Activated CD4-positive, alpha-beta T cell treated with anti-CD3 and anti-CD28 coated beads, Interleukin-2, amount 50 U/mL, for 1 hour (primary cell): Measurements from ENCODE around the gene XPR1.

ENCODE experiments used
- DNase-seq: peaks from one replicate; pipeline ENCODE4 v3.0.0-alpha.2; 2020

Gene XPR1

GRCh38 chr1:180919183-180919700 is 287.4 kb downstream of the XPR1 start:
- no peak for DNase-seq

DNA sequence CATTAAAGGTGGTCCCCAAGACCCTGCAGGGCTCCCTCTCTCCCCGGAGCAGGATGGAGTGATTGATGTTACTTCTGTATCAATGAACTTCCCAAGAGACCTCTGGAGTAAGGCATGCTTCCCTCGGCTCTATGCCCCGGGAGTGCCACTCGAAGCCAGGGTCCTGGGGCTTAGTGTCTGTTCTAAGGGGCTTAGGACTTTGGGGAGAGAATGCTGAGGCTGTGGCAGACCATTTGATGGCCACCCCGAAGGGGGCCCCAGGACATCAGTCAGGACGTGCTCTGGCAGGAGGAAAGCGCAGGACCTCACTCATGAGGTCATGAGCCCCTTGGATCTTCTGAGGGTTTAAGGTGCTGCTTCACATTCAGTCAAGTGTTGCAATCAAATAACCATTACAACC is 288.4 kb downstream of the XPR1 start:
- DNase-seq = no peak

- DNase-seq = no peak
Measured at GRCh38 chr1:180920702-180921101, 288.9 kb downstream of the XPR1 start.

GRCh38 chr1:180921386-180921785 is 289.6 kb downstream of the XPR1 start:
- no peak for DNase-seq

DNA sequence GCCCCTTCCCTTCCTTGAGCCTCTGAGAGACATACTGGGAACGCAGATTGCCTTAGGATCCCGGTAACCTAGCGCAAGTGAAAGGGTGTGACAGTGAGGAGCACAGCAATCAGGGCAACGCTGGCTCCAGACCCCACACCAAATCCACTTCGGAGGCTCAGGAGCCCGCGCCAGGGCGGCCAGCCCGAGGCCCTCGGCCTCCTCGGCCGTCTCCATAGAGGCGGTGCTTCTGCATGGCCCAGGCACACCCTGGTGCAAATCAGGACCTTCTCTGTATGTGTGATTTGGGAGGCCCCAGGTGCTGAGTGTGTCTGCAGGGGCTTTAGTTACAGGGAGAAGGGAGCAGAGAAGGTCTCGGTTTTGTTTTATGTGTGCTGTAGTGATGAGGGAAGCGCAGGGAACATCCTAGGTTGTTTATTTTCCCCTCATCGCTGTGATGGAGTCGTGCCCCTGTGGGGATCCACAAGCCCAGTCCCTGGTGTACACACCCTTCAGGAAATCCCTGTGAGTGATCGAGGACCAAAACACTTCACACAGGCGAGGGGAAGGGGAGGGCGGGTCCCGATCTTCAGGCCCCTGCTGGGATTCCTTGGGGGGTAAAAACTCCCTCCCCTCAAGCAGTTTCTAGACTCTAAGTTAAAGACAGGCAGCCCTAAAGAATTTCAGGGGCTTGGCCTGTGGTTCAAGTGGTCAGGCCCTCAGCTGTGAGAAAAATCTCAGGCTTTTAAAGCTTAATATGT is 290.2 kb downstream of the XPR1 start:
- no peak for DNase-seq

DNA sequence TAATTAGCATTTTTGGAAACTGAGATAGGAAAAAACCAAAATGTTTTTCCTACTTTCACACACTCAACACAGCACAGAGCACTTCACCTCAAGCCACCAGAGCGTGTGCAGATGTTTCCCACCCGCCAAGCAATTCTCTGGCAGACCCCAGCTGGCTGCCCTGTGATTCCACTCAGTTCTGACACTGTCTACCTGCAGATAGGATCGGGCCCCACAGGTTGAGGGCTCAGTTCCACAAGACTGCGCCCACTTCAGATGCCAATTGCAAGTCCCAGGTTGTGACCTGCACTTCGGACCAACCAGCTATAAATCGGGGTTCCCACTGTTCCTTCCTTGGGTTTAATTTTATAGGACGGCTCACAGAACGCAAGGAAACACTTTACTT is 290.8 kb downstream of the XPR1 start:
- no peak for DNase-seq

- no peak for DNase-seq
Measured at GRCh38 chr1:180923021-180923841, 291.4 kb downstream of the XPR1 start.

- no peak for DNase-seq
Measured at GRCh38 chr1:180923887-180924286, 292.1 kb downstream of the XPR1 start.

GRCh38 chr1:180924939-180925338 is 293.1 kb downstream of the XPR1 start:
- no peak for DNase-seq

DNA sequence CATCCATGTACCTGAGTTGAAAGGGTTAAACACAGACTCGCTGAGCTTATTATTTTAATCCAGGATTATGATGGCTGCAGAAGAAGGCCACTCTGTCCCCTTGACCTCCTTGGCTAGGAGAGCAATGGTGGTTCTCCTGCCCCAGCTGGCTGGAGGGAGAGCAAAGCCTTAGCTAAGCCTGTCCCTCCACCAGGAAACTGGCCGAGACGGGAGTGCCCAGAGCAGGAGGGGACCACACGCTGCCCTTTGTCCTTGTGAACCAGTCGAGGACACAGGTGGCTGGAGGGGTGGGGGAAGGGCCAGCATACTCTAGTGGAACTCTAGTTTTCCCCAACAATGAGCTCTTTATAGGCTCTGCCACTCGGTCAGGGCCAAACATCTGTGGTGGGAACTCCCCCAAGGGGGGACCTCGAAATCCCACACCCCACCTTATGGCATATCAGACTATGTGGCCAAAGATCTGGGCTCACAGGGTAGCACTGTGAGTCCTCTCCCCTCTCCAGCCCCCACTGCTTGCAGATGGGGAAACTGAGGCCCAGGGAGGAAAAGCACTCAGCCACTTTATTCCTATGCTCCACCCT is 293.7 kb downstream of the XPR1 start:
- no peak for DNase-seq

GRCh38 chr1:180926164-180926981 is 294.6 kb downstream of the XPR1 start:
- DNase-seq = no peak

DNA sequence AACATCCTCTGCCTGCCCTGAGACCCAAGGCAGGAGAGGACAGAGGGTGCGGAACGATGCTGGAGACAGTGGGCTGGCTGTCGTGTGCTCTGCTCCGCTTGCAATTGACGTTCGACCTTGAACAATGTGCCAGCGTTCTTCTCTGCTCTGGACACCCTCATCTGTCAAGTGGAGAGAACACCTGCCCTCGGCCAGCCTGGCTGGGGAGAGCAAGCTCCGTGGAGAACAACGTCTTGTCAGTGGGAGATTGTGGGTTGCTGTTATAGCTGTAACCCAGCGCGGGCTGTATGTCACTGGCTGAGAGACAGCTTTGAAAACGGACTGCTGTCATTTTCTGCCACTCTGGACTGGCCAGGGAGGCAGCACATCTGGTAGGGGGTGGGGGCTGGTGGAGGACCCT is 295.5 kb downstream of the XPR1 start:
- DNase-seq = no peak

DNA sequence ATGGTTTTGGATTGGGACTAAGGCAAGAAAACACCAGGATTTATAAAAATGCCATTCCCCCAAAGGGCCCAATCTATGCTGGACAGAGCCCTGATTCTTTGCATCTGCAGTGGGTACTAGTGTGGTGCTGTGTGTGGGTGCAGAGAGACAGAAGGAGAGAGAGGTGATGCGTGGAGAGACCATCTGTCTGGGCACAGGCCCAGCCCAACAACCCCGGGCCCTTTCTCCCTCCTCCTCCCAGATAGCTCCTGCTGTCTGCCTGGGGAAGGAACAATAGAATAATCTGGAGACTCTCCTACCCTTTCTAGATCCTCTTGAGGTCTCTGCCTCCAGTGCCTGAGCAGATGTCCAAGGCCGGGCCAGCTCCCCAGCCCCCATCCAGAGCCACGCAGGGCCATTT is 296.0 kb downstream of the XPR1 start:
- DNase-seq = no peak

- DNase-seq = no peak
Measured at GRCh38 chr1:180928331-180929230, 296.8 kb downstream of the XPR1 start.

DNA sequence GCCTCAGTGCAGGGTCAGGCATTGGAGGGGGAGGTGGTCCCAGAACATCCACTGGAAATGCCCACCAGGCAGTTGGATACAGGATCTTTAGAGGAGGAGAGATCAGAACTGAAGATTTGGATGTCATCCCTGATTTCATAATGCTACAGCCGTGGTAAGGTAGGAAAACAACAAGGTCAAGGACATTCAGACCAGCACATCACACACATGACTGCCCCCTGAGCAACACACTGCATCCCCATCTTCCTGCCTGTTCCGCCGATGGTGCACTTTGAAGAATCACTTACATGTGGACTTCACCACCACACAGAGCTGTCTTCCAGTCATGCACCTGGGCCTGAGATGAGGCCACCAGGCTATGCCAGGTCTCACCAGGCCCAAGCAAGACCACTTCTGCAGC is 297.6 kb downstream of the XPR1 start:
- DNase-seq = no peak

- DNase-seq = no peak
Measured at GRCh38 chr1:180930687-180931086, 298.9 kb downstream of the XPR1 start.

DNA sequence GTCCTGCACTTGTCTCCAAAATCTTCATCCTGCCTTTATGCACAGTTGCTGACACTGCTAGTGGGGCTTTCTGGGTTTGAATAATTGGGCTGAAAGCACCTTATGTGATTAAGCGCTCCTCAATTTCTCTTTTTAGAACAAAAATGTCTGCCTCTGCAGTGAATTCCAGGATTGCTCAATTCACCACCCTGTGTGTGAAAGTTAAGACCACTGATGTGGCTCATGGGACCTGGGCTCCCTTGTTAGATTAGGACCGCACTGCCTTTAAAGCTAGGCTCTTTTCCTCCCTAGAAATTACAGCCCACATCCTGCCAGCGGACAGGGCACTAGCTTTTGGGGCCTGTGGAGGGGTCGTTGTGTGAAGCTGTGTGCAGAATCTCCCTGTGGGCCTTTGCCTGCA is 299.7 kb downstream of the XPR1 start:
- DNase-seq = no peak

DNA sequence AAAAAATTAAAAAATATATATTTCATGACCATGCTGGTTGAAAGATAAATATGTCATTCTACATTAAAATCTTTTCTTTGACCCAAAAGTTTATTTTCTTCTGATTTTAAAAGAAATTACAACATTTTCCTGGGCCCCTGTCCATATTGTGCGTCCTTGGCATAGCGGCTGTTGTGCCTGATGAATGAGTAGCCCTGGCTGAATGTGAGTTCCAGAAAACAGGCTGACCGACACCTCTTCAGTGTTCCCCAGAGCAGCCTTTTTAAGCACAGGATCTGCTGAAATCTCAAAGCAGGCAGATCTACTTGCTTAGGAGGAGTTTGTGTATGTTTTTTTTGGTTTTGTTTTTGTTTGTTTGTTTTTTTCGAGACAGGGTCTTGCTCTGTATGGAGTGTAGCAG is 300.6 kb downstream of the XPR1 start:
- DNase-seq = no peak

- DNase-seq = no peak
Measured at GRCh38 chr1:180933141-180933540, 301.3 kb downstream of the XPR1 start.

DNA sequence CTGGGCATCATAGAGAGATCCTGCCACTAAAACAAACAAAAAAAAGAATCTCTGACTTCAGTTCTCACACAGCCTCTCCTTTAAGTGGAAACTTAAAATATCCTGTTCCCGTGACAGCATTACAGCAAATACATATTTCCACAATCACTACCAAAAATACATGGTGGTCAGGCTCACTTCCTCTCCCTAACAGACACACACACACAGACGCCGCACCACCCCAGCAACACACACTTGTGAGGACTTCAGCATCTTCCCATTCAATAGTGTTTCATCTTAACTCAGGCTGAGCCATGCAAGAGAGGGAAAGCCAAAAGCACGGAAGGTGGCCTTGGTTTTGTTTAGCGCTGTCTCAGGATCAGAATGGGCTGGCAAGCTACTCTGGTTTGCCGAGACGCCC is 302.7 kb downstream of the XPR1 start:
- no peak for DNase-seq

GRCh38 chr1:180935326-180936109 is 303.7 kb downstream of the XPR1 start:
- no peak for DNase-seq
